ENCODE data around the gene RBBP8NL.

Gene RBBP8NL

DNA sequence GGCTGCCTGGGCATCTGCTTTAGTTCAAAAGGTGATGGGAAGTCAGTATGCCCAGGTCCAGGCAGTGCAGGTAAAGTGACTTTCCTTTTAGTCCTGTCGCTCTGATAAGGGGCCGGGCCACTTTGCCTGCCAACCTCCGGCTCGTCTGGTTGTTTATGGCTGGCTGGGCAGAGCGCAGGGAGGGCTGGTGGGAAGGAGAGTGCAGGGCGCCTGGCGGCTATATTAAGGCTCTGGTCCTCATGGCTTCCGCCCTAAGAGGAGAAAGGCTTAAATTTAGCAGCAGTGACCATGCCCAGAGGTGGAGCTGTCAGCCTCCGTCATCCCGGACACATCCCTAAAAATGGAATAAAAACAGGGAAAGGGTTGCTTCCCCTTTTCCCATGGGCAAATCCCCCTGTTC lies 33.8 kb upstream of the RBBP8NL start:
- no peaks in the 10 kb centered on the region for H3K9me3 ChIP-seq (ENCODE audit: insufficient read depth, low read length, severe bottlenecking)
- no peaks in the 10 kb centered on the region for H3K79me2 ChIP-seq (ENCODE audit: insufficient read depth, low read length)
- ATAC-seq (ENCODE audit: insufficient read depth, low read depth), result no peak
- no peak overlapping the region for H3K4me3 ChIP-seq (ENCODE audit: low read depth in 1 of 2, low read length in 2 of 2)
- DNase-seq, result no peak
- H3K4me1 ChIP-seq (ENCODE audit: insufficient read depth, low read length), result no peaks in the 10 kb centered on the region
- TF ChIP-seq CTCF (IDR thresholded peaks at IDR 0.05; ENCODE audit: borderline replicate concordance, extremely low read depth, low read length, poor library complexity, severe bottlenecking) (no peak), EZH2 (IDR thresholded peaks at IDR 0.05; ENCODE audit: borderline replicate concordance, low read depth, low read length, severe bottlenecking) (no peak)
- H2AFZ ChIP-seq (ENCODE audit: low read depth, low read length), result no peak overlapping the region
- no peaks in the 10 kb centered on the region for H3K36me3 ChIP-seq (ENCODE audit: insufficient read depth, low read length)
- no peak overlapping the region for H3K4me2 ChIP-seq (ENCODE audit: insufficient read depth, low read length)
- H3K27me3 ChIP-seq (ENCODE audit: insufficient read depth, low read length, poor library complexity), result peaks cover 2% of the 10 kb centered on the region
- no peak overlapping the region for H3K9ac ChIP-seq (ENCODE audit: low read depth, low read length)
- H3K27ac ChIP-seq (ENCODE audit: low read length), result no peak overlapping the region
- peaks cover 17% of the 10 kb centered on the region; the same call in 1 of the 2 replicates for H4K20me1 ChIP-seq (ENCODE audit: insufficient read depth, low read length)

DNA sequence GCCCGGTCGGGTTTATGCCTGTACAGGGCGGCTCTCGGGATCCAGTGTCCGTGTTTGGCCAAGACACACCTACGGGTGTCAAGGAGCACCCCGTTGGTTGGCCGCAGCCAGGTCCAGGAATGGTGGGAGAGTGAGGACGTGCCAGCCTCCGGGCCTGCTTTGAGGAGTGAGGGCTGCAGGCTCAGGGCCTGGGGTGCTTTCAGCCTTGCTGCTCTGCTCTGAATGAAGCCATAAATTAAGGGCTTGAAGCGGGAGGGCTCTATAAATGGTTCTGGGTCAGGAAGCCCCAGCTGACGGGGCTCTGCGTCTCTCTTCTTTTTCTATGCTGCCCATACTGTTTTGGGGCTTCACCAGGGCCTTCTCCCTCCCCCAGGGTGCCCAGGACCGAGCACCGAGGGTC lies 33.3 kb upstream of the RBBP8NL start:
- TF ChIP-seq CTCF (IDR thresholded peaks at IDR 0.05; ENCODE audit: borderline replicate concordance, extremely low read depth, low read length, poor library complexity, severe bottlenecking) (no peak), EZH2 (IDR thresholded peaks at IDR 0.05; ENCODE audit: borderline replicate concordance, low read depth, low read length, severe bottlenecking) (no peak)
- Histone ChIP-seq H3K4me1 (ENCODE audit: insufficient read depth, low read length) (no peaks in the 10 kb centered on the region), H3K27ac (ENCODE audit: low read length) (no peak overlapping the region)

DNA sequence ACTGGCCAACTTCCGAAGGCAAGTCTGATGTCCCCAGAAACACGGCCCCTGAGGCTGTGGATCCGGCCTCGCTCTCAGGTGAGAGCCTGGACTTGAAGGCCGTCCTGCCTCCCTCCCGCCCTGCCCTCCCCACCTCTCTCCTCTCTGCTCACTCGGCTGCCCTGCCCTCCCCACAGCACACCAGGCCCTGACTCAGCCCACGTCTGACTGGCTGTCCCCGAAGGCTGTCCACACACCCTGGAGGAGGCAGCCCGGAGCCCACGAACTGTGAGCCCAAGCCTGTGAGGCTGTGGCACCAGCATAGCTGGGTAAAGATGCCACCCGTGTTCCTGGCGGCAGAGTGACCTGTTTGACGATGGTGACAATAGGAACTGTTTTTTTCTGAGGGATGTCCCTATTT lies 32.1 kb upstream of the RBBP8NL start:
- Histone ChIP-seq H3K36me3 (ENCODE audit: insufficient read depth, low read length) (no peaks in the 10 kb centered on the region), H3K79me2 (ENCODE audit: insufficient read depth, low read length) (no peaks in the 10 kb centered on the region), H3K9me3 (ENCODE audit: insufficient read depth, low read length, severe bottlenecking) (no peaks in the 10 kb centered on the region), H2AFZ (ENCODE audit: low read depth, low read length) (no peak overlapping the region), H3K4me1 (ENCODE audit: insufficient read depth, low read length) (no peaks in the 10 kb centered on the region), H3K4me3 (ENCODE audit: low read depth in 1 of 2, low read length in 2 of 2) (no peak overlapping the region), H4K20me1 (ENCODE audit: insufficient read depth, low read length) (peaks cover 14% of the 10 kb centered on the region; the same call in 1 of the 2 replicates), H3K27me3 (ENCODE audit: insufficient read depth, low read length, poor library complexity) (peaks cover 3% of the 10 kb centered on the region), H3K27ac (ENCODE audit: low read length) (no peak overlapping the region), H3K9ac (ENCODE audit: low read depth, low read length) (no peak overlapping the region), H3K4me2 (ENCODE audit: insufficient read depth, low read length) (no peak overlapping the region)
- no peak for TF ChIP-seq EZH2 (IDR thresholded peaks at IDR 0.05; ENCODE audit: borderline replicate concordance, low read depth, low read length, severe bottlenecking)
- TF ChIP-seq CTCF (IDR thresholded peaks at IDR 0.05; ENCODE audit: borderline replicate concordance, extremely low read depth, low read length, poor library complexity, severe bottlenecking), result no peak
- no peak for ATAC-seq (ENCODE audit: insufficient read depth, low read depth)
- no peak for DNase-seq

More for the DNA sequence above, 33.3 kb upstream of the RBBP8NL start:
- no peak for DNase-seq
- Histone ChIP-seq H4K20me1 (ENCODE audit: insufficient read depth, low read length) (peaks cover 17% of the 10 kb centered on the region; the same call in 1 of the 2 replicates), H3K4me3 (ENCODE audit: low read depth in 1 of 2, low read length in 2 of 2) (no peak overlapping the region), H3K4me2 (ENCODE audit: insufficient read depth, low read length) (no peak overlapping the region), H3K27me3 (ENCODE audit: insufficient read depth, low read length, poor library complexity) (peaks cover 3% of the 10 kb centered on the region), H3K9ac (ENCODE audit: low read depth, low read length) (no peak overlapping the region), H2AFZ (ENCODE audit: low read depth, low read length) (no peak overlapping the region), H3K36me3 (ENCODE audit: insufficient read depth, low read length) (no peaks in the 10 kb centered on the region), H3K9me3 (ENCODE audit: insufficient read depth, low read length, severe bottlenecking) (no peaks in the 10 kb centered on the region), H3K79me2 (ENCODE audit: insufficient read depth, low read length) (no peaks in the 10 kb centered on the region)
- no peak for ATAC-seq (ENCODE audit: insufficient read depth, low read depth)

Measured in DND-41 (cell line).